Esophagus (tissue), 2 donors: Measurements from ENCODE around the gene PIP5K1C. TPM values are rescaled to one million over a fixed set of nuclear protein-coding genes. Genes with fewer than 3 reads are reported as not detected.

ENCODE experiments used
- H3K27ac ChIP-seq, 2 donors: one replicate each; pipeline ENCODE4 v1.5.1; 2013; ENCODE audit warnings: low read depth in 2 of 2, mild to moderate bottlenecking in 2 of 2, inconsistent platforms in 1 of 2, low read length in 1 of 2, moderate library complexity in 1 of 2
- H3K27me3 ChIP-seq, 2 donors: one replicate each; pipeline ENCODE4 v1.6.1; 2013; ENCODE audit warnings: low read length in 2 of 2, control low read depth in 1 of 2, mild to moderate bottlenecking in 1 of 2; ENCODE audit not compliant: insufficient read depth in 2 of 2, control insufficient read depth in 1 of 2
- H3K36me3 ChIP-seq, 2 donors: one replicate each; pipeline ENCODE4 v1.6.1; 2013; ENCODE audit warnings: low read length in 1 of 2; ENCODE audit not compliant: control insufficient read depth in 2 of 2, insufficient read depth in 2 of 2
- H3K4me1 ChIP-seq, 2 donors: one replicate each; pipeline ENCODE4 v1.6.1; 2013; ENCODE audit warnings: low read length in 1 of 2; ENCODE audit not compliant: control insufficient read depth in 2 of 2, insufficient read depth in 2 of 2
- H3K4me3 ChIP-seq, 2 donors: one replicate each; pipeline ENCODE4 v1.5.1; 2013; ENCODE audit warnings: low read length in 2 of 2, mild to moderate bottlenecking in 2 of 2, low read depth in 1 of 2, moderate library complexity in 1 of 2
- H3K9me3 ChIP-seq, 2 donors: one replicate each; pipeline ENCODE4 v1.6.1; 2013; ENCODE audit warnings: mild to moderate bottlenecking in 2 of 2, low read depth in 1 of 2, low read length in 1 of 2, moderate library complexity in 1 of 2; ENCODE audit not compliant: control insufficient read depth in 2 of 2, insufficient read depth in 1 of 2
- WGBS, 2 donors: extraction: QIAGEN DNeasy Blood & Tissue Kit; methylation state at CpG; one replicate each; pipeline ENCODE4 v1.1.7; 2013; 5-methylcytosine and 5-hydroxymethylcytosine counted together
- polyA plus RNA-seq, 2 donors: library from polyadenylated mRNA; stranded (reverse); fragments of 200-250 nt; gene quantifications; one replicate each; pipeline ENCODE4 v1.2.3, GENCODE V29; 2013
- donor health status: healthy with polysubstance abuse.
- donor health status: Bipolar disorder and iron deficiency.

PIP5K1C gene, protein sequence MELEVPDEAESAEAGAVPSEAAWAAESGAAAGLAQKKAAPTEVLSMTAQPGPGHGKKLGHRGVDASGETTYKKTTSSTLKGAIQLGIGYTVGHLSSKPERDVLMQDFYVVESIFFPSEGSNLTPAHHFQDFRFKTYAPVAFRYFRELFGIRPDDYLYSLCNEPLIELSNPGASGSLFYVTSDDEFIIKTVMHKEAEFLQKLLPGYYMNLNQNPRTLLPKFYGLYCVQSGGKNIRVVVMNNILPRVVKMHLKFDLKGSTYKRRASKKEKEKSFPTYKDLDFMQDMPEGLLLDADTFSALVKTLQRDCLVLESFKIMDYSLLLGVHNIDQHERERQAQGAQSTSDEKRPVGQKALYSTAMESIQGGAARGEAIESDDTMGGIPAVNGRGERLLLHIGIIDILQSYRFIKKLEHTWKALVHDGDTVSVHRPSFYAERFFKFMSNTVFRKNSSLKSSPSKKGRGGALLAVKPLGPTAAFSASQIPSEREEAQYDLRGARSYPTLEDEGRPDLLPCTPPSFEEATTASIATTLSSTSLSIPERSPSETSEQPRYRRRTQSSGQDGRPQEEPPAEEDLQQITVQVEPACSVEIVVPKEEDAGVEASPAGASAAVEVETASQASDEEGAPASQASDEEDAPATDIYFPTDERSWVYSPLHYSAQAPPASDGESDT
- 10 to 100 TPM; 10.4 to 18.1 TPM for polyA plus RNA-seq

DNA sequence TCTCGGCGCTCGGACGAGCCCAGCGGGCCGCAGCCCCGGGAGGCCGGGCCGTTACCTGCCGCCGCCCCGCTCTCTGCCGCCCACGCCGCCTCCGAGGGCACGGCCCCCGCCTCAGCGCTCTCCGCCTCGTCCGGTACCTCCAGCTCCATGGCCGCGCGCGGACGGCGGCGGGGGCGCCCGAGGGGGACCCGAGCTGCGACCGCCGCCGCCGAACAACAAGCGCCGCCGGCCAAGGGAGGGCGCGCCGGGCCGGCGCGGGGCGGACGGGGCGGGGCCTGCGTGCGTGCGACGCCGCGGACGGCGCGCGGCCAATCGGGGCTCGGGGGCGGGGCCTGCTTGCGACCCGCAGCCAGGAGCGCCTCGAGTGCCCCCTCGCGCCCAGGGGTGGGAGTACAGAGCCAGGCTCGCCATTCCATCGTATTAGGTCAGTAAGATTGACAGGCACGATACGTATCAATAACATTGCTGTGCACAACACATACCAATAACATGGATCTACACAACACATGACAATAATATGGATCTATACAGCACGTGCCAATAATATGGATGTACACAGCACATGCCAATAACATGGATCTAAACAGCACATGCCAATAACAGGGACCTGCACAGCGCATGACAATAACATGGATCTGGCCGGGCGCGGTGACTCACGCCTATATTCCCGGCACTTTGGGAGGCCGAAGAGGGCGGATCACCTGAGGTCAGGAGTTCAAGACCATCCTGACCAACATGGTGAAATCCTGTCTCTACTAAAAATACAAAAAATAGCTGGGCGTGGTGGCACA is at the start of gene PIP5K1C:
TSS of gene PIP5K1C (minus strand) at position 227 of the 791 bp plus-strand sequence. CDS start at position 149, 78 bp downstream.
- Histone ChIP-seq H3K36me3 (peaks cover 0 to under 1% of the 10 kb centered on the region in 2 donors), H3K4me3 (peak within 1 kb of the TSS; percentile 77 to 96), H3K27me3 (no peaks in the 10 kb centered on the region), H3K4me1 (peaks cover 3 to 19% of the 10 kb centered on the region in 2 donors), H3K9me3 (no peaks in the 10 kb centered on the region), H3K27ac (peak within 1 kb of the TSS; percentile 82 to 88)
- 3% methylated on average over 64 to 82 of the region's 82 CpGs for WGBS, 2 donors

DNA sequence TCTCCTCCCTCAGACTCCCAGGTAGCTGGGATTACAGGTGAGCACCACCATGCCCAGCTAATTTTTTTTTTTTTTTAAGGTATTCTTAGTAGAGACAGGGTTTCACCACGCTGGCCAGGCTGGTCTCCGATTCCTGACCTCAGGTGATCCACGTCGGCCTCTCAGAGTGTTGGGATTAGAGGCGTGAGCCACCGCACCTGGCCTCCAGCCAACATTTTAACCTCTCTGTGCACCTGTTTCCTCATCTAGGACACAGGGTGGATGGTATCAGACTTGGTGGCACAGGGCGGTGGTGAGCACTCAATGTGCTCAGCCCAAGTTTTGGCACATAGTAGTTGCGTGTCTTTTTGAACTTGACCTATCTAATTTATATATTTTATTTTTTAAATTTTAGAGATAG is 48.7 kb upstream of the PIP5K1C start:
- peaks cover 6 to 36% of the 10 kb centered on the region in 2 donors for H3K36me3 ChIP-seq
- 72 to 73% methylated on average over 8 of the region's 8 CpGs for WGBS, 2 donors

DNA sequence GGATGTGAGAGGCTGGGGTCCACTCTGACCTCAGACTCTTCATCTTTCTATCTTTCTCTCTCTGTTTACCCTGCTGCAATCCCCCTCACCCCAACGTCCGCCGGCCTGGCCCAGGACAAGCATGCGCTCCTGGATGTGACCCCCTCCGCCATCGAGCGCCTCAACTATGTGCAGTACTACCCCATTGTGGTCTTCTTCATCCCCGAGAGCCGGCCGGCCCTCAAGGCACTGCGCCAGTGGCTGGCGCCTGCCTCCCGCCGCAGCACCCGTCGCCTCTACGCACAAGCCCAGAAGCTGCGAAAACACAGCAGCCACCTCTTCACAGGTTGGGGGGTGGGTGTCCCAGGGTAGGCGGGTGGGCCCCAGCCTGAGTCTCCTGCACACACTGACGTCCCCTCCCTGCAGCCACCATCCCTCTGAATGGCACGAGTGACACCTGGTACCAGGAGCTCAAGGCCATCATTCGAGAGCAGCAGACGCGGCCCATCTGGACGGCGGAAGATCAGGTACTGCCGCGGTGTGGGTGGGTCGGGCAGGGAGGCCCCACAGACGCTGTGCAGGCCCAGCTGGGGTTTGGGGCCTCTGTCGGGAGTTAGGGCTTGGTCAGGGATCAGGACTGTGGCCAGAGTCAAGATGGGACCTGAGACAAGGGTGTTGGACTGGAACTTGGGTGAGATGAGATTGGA is 46.2 kb upstream of the PIP5K1C start:
- Histone ChIP-seq H3K27ac (no peak overlapping the region), H3K4me3 (no peak overlapping the region), H3K36me3 (peaks cover 5 to 26% of the 10 kb centered on the region in 2 donors), H3K9me3 (no peaks in the 10 kb centered on the region), H3K4me1 (no peaks in the 10 kb centered on the region), H3K27me3 (no peaks in the 10 kb centered on the region)
- WGBS, 2 donors: 68 to 70% methylated on average over 31 of the region's 31 CpGs

More for the DNA sequence above, 48.7 kb upstream of the PIP5K1C start:
- H3K9me3 ChIP-seq: no peaks in the 10 kb centered on the region
- H3K27me3 ChIP-seq: no peaks in the 10 kb centered on the region
- H3K4me1 ChIP-seq: no peaks in the 10 kb centered on the region
- no peak overlapping the region for H3K27ac ChIP-seq
- H3K4me3 ChIP-seq: no peak overlapping the region

- WGBS, 2 donors: 56 to 67% methylated on average over 8 of the region's 8 CpGs
- H3K36me3 ChIP-seq: peaks cover 4 to 20% of the 10 kb centered on the region in 2 donors
- no peak overlapping the region for H3K27ac ChIP-seq
These were observed 45.2 kb upstream of the PIP5K1C start for GRCh38 chr19:3745363-3746045.

GRCh38 chr19:3743486-3743885 is 43.2 kb upstream of the PIP5K1C start:
- Histone ChIP-seq H3K27me3 (no peaks in the 10 kb centered on the region), H3K4me1 (no peaks in the 10 kb centered on the region), H3K27ac (no peak overlapping the region), H3K36me3 (peaks cover 0 to 15% of the 10 kb centered on the region in 2 donors), H3K9me3 (no peaks in the 10 kb centered on the region), H3K4me3 (no peak overlapping the region)
- 97 to 98% methylated on average over 2 of the region's 2 CpGs for WGBS, 2 donors

More at GRCh38 chr19:3745363-3746045, 45.2 kb upstream of the PIP5K1C start:
- Histone ChIP-seq H3K27me3 (no peaks in the 10 kb centered on the region), H3K9me3 (no peaks in the 10 kb centered on the region), H3K4me1 (no peaks in the 10 kb centered on the region), H3K4me3 (no peak overlapping the region)

- no peaks in the 10 kb centered on the region for H3K27me3 ChIP-seq
- H3K4me1 ChIP-seq: no peaks in the 10 kb centered on the region
- H3K27ac ChIP-seq: no peak overlapping the region
- H3K4me3 ChIP-seq: no peak overlapping the region
- no peaks in the 10 kb centered on the region for H3K9me3 ChIP-seq
- 92 to 97% methylated on average over 23 to 24 of the region's 24 CpGs for WGBS, 2 donors
- H3K36me3 ChIP-seq: peaks cover 0 to 19% of the 10 kb centered on the region in 2 donors
These were observed 40.2 kb upstream of the PIP5K1C start for GRCh38 chr19:3740431-3740830.

GRCh38 chr19:3738477-3739220 is 38.4 kb upstream of the PIP5K1C start:
- Histone ChIP-seq H3K4me1 (no peaks in the 10 kb centered on the region), H3K9me3 (no peaks in the 10 kb centered on the region), H3K27ac (no peak overlapping the region), H3K27me3 (no peaks in the 10 kb centered on the region), H3K4me3 (no peak overlapping the region), H3K36me3 (peaks cover 0 to 23% of the 10 kb centered on the region in 2 donors)
- WGBS, 2 donors: 88 to 94% methylated on average over 32 of the region's 32 CpGs

- H3K27me3 ChIP-seq: no peaks in the 10 kb centered on the region
- H3K4me3 ChIP-seq: no peak overlapping the region
- no peaks in the 10 kb centered on the region for H3K9me3 ChIP-seq
- H3K4me1 ChIP-seq: no peaks in the 10 kb centered on the region
- 89 to 91% methylated on average over 10 of the region's 10 CpGs for WGBS, 2 donors
- H3K27ac ChIP-seq: no peak overlapping the region
- peaks cover 0 to 23% of the 10 kb centered on the region in 2 donors for H3K36me3 ChIP-seq
These were observed 37.4 kb upstream of the PIP5K1C start for GRCh38 chr19:3737487-3738205.
